Measurements from ENCODE around the gene LIPF. TPM values are rescaled to one million over a fixed set of nuclear protein-coding genes. Genes with fewer than 3 reads are reported as not detected.

Gene LIPF
- total RNA-seq, 1 experiment from 2014 or later: not detected

- no peak overlapping the region for H3K27ac Mint-ChIP-seq (ENCODE audit: unreplicated experiment)
- DNase-seq: peak; percentile 34 to 48
- H3K9me3 Mint-ChIP-seq (ENCODE audit: unreplicated experiment): no peaks in the 10 kb centered on the region
- Histone ChIP-seq H3K4me3 (ENCODE audit: low read depth, low read length) (no peak overlapping the region), H3K4me1 (no peaks in the 10 kb centered on the region), H3K36me3 (ENCODE audit: control insufficient read depth, insufficient read depth, low read length) (no peaks in the 10 kb centered on the region), H3K27me3 (replicated peaks; ENCODE audit: control insufficient read depth, insufficient read depth, low read length) (no peaks in the 10 kb centered on the region), H3K9me3 (no peaks in the 10 kb centered on the region)
- intact Hi-C loops (cut with micrococcal nuclease; ENCODE audit: unreplicated experiment): loop anchor here (5.0 kb wide), 1 partner anchor 41 kb away; no protein-coding TSS in a partner anchor
- H3K4me1 Mint-ChIP-seq (ENCODE audit: low read depth, unreplicated experiment): no peaks in the 10 kb centered on the region
- ChIA-PET CTCF (no interaction called here), POLR2A (no interaction called here)
- no peaks in the 10 kb centered on the region for H3K36me3 Mint-ChIP-seq (ENCODE audit: insufficient read depth, unreplicated experiment)
- peak in 1 of 2 experiments; percentile 19 for TF ChIP-seq CTCF (IDR thresholded peaks at IDR 0.05; ENCODE audit: insufficient read depth in 1 of 2, low read depth in 1 of 2, low read length in 1 of 2, severe bottlenecking in 1 of 2, unreplicated experiment in 1 of 2)
- peaks cover 8% of the 10 kb centered on the region for H3K27me3 Mint-ChIP-seq (ENCODE audit: insufficient read depth, unreplicated experiment)
- no peak overlapping the region for H3K4me3 Mint-ChIP-seq (ENCODE audit: unreplicated experiment)
- BruUV-seq (replicated peaks): no TSS peak
Measured at GRCh38 chr10:88728107-88728763, 64.0 kb downstream of the LIPF start.

Other genes with a start within 250 kb of the LIPF start
- gene RNLS, start 81.1 kb upstream of the LIPF start, total RNA-seq (2022): 5.7 and 6.7 TPM in 2 replicates
- gene LIPJ, start 77.7 kb upstream of the LIPF start, total RNA-seq (2022): not detected in 2 replicates
- not detected in 2 replicates for gene LIPK, start 41.8 kb downstream of the LIPF start, total RNA-seq (2022)
- not detected in 2 replicates for gene LIPN, start 95.6 kb downstream of the LIPF start, total RNA-seq (2022)
- not detected in 2 replicates for gene LIPM, start 138.3 kb downstream of the LIPF start, total RNA-seq (2022)
- gene ANKRD22, start 187.4 kb downstream of the LIPF start, total RNA-seq (2022): not detected in 2 replicates
- gene STAMBPL1, start 215.8 kb downstream of the LIPF start, total RNA-seq (2022): 0.42 and 0.54 TPM in 2 replicates

Data from Caco-2 (cell line).